Cortex of kidney (tissue), 1 donor: ENCODE measurements around the gene PRXL2B.
"Not testable (repeated sequence)": the region's sequence is repeated elsewhere in the genome, so short reads cannot be mapped to it uniquely, and the experiment has no call there.

ENCODE experiments used
- DNase-seq: peaks from one replicate; lab custom pipeline; 2025; lab: John Stamatoyannopoulos, UW

PRXL2B gene

DNA sequence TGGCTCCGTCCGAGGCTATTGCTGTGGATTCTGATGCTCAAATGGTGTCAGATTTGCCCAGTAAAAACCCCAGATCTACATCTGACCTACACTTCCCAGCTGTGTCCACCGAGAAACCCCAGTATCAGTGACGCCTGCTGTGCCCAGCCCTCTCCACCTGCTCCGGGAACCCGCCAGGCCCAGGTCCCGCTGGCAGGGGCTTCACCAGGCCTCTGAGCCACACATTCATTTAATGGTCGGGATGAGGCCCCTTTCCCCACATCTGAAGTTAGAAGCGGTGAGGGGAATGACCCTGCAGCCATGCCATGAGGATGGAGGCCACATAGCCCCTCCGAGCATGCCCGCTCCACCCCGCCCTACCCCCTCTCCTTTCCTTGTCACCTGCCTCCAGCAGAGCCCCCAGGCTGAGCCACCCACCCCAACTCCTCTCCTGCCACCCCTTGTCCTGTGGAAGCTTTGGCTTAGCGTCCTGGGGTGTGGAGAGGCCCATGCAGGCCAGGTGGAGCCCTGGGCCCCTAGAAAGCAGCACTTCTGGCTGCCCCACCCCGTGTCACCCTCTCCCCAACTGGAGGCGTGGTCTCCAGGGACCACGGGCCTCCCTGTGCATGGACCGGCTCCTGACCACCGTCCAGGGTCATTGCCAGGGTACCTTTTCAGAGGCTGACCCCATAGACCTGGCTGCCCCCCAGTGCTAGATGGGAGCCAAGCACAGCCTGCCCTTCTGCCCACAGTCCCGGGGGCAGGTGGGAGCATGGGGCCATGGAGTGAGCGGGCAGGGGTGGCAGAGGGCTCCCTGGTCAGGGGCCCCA is 22.4 kb upstream of the PRXL2B start:
- DNase-seq = no peak

GRCh38 chr1:2564815-2565374 is 21.7 kb upstream of the PRXL2B start:
- DNase-seq = no peak

DNA sequence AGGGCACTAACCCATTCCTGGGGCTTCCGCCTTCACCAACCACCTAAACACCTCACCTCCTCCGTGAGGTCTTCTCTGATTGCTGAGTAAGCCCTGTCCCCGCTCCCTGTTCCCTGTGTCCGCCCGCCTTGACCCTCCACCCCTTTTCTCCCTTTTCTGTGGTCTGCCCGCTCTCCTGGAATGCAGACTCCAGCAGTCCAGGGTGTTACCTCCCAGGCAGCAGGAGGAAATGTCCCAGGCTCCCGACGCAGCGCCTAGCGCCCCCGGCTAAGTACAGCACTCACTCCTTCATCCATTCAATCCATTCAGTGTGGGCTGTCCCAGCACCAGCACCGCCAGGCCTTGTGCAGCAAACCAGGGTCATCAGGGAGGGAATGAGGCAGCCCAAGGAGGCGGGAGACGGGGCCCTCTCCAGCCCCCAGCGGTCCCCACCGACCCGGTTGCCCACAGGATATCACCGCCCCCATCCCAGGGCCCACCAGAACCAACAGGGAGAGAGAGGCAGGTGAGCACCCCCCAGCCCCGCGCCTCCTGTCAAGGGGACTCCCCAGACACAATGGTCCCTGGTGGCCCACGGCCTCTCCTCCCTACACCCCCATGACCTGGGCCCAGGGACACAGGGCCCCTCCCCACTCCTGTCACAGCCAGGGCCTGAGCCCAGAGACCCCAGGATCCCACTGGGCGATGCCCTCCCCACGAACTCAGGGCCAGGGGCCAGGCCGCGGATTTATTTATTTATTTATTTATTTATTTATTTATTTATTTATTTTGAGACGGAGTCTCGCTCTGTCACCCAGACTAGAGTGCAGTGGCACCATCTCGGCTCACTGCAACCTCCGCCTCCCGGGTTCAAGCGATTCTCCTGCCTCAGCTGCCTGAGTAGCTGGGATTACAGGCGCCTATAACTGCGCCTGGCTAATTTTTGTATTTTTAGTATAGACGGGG is 20.2 kb upstream of the PRXL2B start:
- no peak for DNase-seq

GRCh38 chr1:2567083-2567679 is 19.4 kb upstream of the PRXL2B start:
- DNase-seq = no peak

DNA sequence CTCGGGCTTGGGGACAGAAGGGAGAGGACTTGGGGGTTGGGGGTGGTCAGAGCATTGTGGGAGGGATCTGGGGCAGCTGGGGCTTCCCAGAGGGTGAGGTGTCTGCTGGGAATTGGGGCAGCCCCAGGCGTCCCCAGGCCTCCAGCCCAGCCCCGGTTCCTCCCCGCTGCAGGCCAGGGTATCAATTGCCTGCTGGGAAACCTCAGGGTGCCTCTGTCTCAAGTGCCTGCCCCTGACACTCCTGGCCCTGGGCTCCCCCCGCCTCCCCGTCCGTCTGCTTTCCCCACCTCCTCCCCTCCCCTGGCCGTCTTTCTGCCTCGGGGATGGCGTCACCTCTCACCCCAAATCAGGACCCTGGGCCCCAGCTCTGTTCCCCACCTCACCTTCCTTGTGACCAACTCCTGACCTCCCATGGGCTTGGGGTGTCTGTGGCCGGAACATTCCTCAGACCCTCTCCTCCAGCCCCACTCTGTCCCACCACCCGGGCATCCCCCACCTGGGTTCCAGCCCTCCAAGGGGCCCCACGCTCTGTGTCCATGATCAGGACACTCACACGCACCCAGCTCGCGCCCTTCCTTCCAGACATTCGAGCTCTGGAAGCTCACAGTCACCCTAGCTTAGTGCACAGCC is 18.3 kb upstream of the PRXL2B start:
- not testable (repeated sequence) for DNase-seq

- DNase-seq = no peak
Observed at GRCh38 chr1:2569060-2569459, 17.5 kb upstream of the PRXL2B start.

GRCh38 chr1:2569703-2570102 is 16.9 kb upstream of the PRXL2B start:
- DNase-seq = not testable (repeated sequence)

DNA sequence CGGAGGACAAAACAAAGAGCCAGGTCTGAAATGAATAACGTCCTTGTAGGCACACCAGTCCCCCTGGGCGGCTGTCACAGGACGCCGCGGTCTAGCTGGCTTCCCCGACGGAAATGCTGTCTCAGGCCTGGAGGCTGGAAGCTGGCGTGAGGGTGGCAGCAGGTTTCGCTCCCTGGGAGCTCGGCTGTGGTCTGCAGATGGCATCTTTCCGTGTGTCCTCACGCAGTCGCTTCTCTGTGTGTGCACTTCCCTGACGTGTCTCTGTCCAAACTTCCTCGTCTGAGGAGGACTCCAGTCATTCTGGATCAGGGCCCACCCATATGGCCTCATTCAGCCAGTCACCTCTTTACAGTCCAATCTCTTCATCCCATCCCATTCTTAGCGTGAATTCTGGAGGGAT is 16.2 kb upstream of the PRXL2B start:
- no peak for DNase-seq

DNA sequence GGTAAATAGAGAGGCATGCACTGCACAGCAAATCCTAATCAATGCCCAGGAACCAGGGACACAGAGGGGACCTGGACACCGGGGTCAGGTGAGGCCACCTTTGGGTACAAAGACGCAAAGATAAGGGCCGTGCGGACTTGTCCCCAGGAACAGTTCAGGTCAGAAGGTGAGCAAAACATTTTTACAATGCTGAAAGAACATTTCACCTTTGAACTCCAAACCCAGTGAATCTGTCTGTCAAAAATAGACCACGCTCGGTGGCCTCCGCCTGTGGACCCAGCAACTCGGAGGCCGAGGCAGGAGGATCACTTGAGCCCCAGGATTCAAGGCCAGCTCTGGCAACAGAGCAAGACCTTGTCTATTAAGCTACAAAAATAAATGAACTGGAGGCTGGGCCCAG is 15.2 kb upstream of the PRXL2B start:
- DNase-seq = no peak

DNA sequence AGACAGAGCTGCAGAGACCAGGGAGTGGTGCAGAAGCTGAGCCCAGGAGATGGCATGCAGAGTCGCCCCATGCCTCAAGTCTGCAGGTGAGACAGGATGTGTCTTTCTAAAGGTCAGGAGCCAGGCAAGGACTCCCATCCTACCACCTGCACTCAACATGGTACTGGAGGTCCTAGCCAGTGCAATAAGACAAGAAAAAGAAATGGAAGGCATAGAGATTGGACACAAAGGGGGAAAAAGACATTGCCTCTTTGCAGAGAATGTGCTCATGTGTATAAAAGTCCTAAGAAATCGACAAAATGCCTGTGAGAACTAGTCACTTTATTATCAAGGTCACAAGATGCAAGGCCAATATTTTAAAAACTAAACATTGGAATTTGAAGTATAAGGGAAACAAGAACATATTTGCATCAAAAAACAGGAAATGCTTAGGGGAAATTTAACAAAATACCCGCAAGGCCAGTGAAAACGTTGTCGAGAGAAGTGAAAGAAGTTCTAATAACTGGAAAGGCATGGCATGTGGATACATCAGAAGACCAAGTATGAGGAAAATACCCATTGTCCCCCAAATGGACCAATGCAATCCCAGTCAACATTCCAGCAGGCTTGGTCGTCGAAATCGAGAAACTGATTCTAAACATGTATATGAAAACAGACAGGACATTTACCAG is 13.2 kb upstream of the PRXL2B start:
- no peak for DNase-seq

DNA sequence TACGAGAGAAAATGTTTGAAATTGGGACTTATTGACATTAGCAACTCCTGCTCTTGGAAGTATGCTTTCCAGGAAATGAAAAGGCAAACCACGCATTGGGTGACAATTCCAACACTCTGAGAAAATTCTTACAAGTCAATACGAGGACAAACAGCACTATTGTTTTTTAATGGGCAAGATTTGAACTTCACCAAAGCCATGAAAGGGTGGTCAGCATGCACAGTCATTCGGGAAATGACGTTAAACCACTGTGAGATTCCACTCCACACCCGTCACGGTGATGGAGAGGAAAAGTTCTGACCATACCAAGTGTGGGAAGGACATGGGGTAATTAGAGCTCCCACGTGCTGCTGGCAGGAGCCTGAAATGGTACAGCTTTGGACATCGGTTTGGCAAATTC is 12.2 kb upstream of the PRXL2B start:
- DNase-seq = no peak

- no peak for DNase-seq
Observed at GRCh38 chr1:2575801-2576663, 10.5 kb upstream of the PRXL2B start.

DNA sequence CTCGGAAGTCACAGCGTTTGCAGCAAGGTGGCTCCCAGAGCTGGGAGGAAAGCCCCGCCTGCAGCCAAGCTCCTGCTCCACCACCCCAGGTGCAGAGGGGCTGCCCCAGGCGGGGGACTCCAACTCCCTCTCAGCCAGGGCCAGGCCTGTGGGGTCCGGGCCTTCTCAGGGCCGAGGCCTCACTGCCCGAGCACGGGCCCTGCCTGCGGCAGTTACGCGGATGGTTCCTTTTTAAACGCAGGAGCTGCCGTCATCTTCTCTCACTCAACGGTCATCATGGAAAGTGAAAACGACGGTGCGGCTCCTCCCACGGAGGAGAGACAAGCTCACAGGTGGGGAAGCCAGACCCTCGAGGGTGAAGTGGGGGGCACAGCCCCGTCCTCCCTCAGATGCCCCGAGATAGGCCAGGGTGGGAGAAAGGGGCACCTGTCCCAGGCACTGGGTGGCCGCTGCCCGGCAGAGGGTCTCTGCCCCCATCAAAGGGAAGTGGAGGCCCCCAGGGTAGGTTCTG is 9.0 kb upstream of the PRXL2B start:
- DNase-seq = not testable (repeated sequence)

DNA sequence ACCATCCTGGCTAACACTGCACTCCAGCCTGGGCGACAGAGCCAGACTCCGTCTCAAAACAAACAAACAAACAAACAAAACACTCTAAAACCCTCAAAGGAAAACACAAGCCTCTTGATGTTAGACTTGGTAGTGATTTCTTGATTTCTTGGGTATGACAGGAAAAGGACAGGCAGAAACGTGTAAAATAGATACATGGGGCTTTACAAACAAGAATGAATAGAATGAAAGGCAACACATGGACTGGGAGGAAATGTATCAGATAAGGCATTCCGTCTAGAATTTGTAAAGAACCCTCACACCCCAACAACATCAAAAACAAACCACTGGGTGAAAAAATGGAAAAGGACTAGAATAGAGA is 7.8 kb upstream of the PRXL2B start:
- no peak for DNase-seq

DNA sequence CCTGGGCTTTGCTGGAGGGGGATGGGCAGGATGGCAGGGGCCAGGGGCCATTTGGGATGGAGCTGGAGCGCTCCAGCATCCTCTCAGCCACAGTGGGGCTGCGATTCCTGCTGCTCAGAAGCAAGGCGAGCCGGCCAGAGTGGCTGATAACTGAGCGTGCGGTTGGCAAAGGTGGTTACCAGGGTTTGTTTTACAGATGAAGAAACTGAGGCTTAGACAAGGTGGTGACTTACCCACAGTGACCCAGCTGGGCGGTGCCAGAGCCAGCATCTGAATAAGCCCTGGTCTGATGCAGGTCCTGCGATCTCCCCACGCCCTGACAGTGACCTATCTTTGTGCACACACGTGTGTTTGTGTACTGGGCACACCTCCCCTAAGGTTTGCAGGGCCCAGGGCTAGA is 5.9 kb upstream of the PRXL2B start:
- no peak for DNase-seq

- no peak for DNase-seq
Observed at GRCh38 chr1:2582391-2582790, 4.2 kb upstream of the PRXL2B start.

- DNase-seq = no peak
Observed at GRCh38 chr1:2583331-2583791, 3.2 kb upstream of the PRXL2B start.

DNA sequence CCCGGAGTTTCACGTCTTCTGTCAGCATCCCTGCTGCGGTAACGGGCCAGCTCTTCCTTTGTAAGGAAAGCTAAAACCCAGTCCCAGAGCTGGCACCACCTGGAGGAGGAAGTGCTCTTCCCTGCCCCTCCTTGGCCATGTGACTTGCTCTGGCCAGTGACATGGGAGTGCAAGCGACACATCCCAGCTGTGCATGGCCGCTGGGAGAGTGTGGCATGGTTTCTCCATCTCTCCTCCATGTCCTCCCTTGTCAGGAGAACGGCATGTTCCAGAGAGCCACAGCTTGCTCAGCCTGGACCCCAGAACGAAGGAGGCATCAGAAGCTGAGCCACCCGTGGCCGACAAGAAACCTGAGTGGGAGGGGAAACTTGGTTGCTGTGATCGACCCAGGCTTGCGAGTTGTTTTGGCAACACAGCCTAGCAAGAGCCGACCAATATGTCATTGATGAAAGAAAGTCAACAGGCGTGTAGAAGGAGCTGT is 2.7 kb upstream of the PRXL2B start:
- DNase-seq = no peak

DNA sequence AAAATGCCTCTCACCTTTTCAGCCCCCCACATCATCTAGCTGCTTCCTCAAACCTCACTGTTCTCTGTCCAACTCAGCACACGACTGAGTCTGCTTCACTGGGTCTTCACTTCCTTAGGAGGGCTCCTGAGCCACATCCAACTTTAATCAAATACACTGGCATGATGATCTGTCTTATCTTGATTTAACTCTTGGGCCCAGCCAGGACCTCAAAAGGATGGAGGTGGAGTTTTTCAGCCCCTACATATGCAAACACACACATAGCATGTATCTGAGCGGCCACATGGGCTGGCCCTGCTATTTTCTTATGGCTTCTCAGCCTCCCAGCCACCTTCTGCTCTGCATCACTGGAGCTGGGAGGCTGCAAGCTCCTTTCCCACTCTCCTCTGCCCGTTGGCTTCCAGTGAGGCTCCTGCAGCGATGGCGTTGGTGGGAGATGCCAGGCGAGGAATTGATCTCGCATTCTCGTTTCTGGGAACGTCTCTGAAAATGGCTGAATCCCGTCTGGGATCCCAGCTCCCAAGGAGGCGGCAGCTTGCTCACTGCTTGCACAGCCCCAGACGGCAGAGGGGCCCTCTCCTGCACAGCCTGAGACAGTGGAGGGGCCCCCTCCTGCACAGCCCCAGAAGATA is 1.8 kb upstream of the PRXL2B start:
- no peak for DNase-seq
